Mucosa of descending colon (tissue), 3 donors: ENCODE measurements around the gene KIRREL3. TPM values are rescaled to one million over a fixed set of nuclear protein-coding genes. Genes with fewer than 3 reads are reported as not detected.

Source experiments
- ATAC-seq: fragments of 200-7000 bp; cut with Tn5 transposase; one replicate; pipeline ENCODE4 v1.9.1; 2020; ENCODE audit warnings: mild to moderate bottlenecking, moderate library complexity
- DNase-seq, 3 donors: peaks; one replicate each; pipeline ENCODE4 v3.0.0-alpha.2; 2020
- H3K36me3 ChIP-seq: fragments of 200-600 bp; one replicate; pipeline ENCODE4 v1.8.0; 2021; ENCODE audit warnings: low read depth, mild to moderate bottlenecking
- H3K4me1 ChIP-seq: fragments of 200-600 bp; one replicate; pipeline ENCODE4 v1.8.0; 2021; ENCODE audit warnings: low read depth, mild to moderate bottlenecking
- H3K4me3 ChIP-seq: fragments of 200-600 bp; one replicate; pipeline ENCODE4 v1.8.0; 2021; ENCODE audit warnings: mild to moderate bottlenecking
- H3K9me3 ChIP-seq: fragments of 200-600 bp; one replicate; pipeline ENCODE4 v1.8.0; 2021; ENCODE audit warnings: mild to moderate bottlenecking
- CTCF ChIP-seq: fragments of 200-600 bp; IDR thresholded peaks from one replicate; pipeline ENCODE4 v1.8.0; 2022; ENCODE audit warnings: antibody characterized with exemption, mild to moderate bottlenecking
- intact Hi-C, 2 donors: fragments of 100-400 bp; cut with DNase I in 1 of 2; cut with micrococcal nuclease in 1 of 2; formaldehyde crosslinking; loops; one replicate each; pipeline versions ENCODE4 v1.11.0 to v1.11.1; 2022; cut with DNase I, micrococcal nuclease
- total RNA-seq, 3 donors: library from RNA; stranded (reverse); fragmentation: NEBNext Ultra II Directional in 2 of 3; extraction: Animal tissue kit (Norgen Biotek cat#: 25700) in 2 of 3; gene quantifications; one replicate each; pipeline versions ENCODE4 v1.2.1 to v1.2.4, GENCODE V29; 2021 to 2023
- donor health status: DM: no; HTN: no; CAD: no; lungs with moderate emphysema.
- donor health status: DM: no; HTN: no; CAD: no.
- donor health status: DM: no; HTN: yes; CAD: no.

KIRREL3 gene
- total RNA-seq, 3 donors from 2014 or later = 0.23 to 2.4 (median 0.70) TPM

GRCh38 chr11:126914941-126915340 lies 85.6 kb downstream of the KIRREL3 start:
- Histone ChIP-seq H3K4me3 (no peak overlapping the region), H3K36me3 (no peaks in the 10 kb centered on the region), H3K9me3 (no peaks in the 10 kb centered on the region), H3K4me1 (no peaks in the 10 kb centered on the region)
- TF ChIP-seq CTCF = no peak
- intact Hi-C loops = no loop called here
- ATAC-seq (no peak), DNase-seq (no peak)

- ATAC-seq (no peak), DNase-seq (no peak)
- Histone ChIP-seq H3K9me3 (no peaks in the 10 kb centered on the region), H3K36me3 (no peaks in the 10 kb centered on the region), H3K4me3 (no peak overlapping the region), H3K4me1 (no peaks in the 10 kb centered on the region)
- intact Hi-C loops = no loop called here
- TF ChIP-seq CTCF = no peak
These were observed 86.4 kb downstream of the KIRREL3 start for GRCh38 chr11:126914166-126914565.

GRCh38 chr11:126904520-126904919 lies 96.0 kb downstream of the KIRREL3 start:
- no peak overlapping the region for H3K4me3 ChIP-seq
- no peaks in the 10 kb centered on the region for H3K36me3 ChIP-seq
- ATAC-seq = no peak
- TF ChIP-seq CTCF = no peak
- DNase-seq = no peak
- H3K4me1 ChIP-seq = no peaks in the 10 kb centered on the region
- H3K9me3 ChIP-seq = no peaks in the 10 kb centered on the region
- intact Hi-C loops = no loop called here

- Histone ChIP-seq H3K9me3 (no peaks in the 10 kb centered on the region), H3K4me3 (no peak overlapping the region), H3K36me3 (no peaks in the 10 kb centered on the region), H3K4me1 (no peaks in the 10 kb centered on the region)
- ATAC-seq = peak; percentile 52
- intact Hi-C loops = no loop called here
- TF ChIP-seq CTCF = no peak
- peak in 2 of 3 donors; percentile 2 to 26 for DNase-seq
These were observed 98.8 kb downstream of the KIRREL3 start for GRCh38 chr11:126901783-126902182.

GRCh38 chr11:126899961-126900748 lies 100.4 kb downstream of the KIRREL3 start:
- ATAC-seq (no peak), DNase-seq (no peak)
- Histone ChIP-seq H3K4me1 (no peaks in the 10 kb centered on the region), H3K9me3 (no peaks in the 10 kb centered on the region), H3K4me3 (no peak overlapping the region), H3K36me3 (no peaks in the 10 kb centered on the region)
- intact Hi-C loops = no loop called here
- no peak for TF ChIP-seq CTCF
